PC-9 (cell line): ENCODE results near the gene SH3RF2.

Experiments used
- CTCF ChIP-seq: fragments of 200-600 bp; sonication (generic); conservative IDR thresholded peaks from 2 replicates; pipeline ENCODE4 v1.6.1; 2017; ENCODE audit warnings: mixed run types, antibody characterized with exemption, mild to moderate bottlenecking, moderate library complexity
- EZH2 ChIP-seq: fragments of 200-600 bp; sonication (generic); IDR thresholded peaks from 2 replicates; pipeline ENCODE4 v1.8.0; 2017; ENCODE audit warnings: antibody characterized with exemption, low read depth

DNA sequence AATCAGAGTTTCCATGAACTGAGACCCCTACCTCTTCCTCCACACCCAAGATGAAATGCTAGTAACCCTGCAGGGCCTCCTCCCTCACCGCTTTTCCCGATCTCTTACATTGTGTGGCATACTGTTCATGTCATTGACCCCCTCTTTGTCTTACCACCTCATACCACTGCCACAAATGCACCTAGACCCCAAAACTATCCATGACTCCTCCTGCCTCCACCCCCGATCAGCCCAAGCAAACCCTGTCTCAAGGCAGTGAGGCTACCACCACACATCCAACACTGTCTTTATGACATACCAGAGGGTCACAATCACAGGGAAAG is 113.3 kb downstream of the SH3RF2 start:
- peak; percentile 45; the same call in 1 of the 2 replicates for TF ChIP-seq CTCF
- no peak for TF ChIP-seq EZH2
